IMR-90 (cell line): ENCODE measurements around the gene CCDC83. TPM values are rescaled to one million over a fixed set of nuclear protein-coding genes. Genes with fewer than 3 reads are reported as not detected.

ENCODE experiments used
- ATAC-seq: fragments of 200-7000 bp; cut with Tn5 transposase; 2 replicates; pipeline ENCODE4 v1.9.1; 2020; ENCODE audit warnings: low read depth, mild to moderate bottlenecking, moderate library complexity
- BruUV-seq: library from RNA; stranded (reverse); fragments of 400-500 nt; replicated peaks from 2 replicates; lab custom pipeline; 2021; lab: Mats Ljungman, UMichigan
- CTCF ChIA-PET: fragments of 300-600 bp; formaldehyde crosslinking; extraction: SDS; loops from one replicate; lab custom pipeline; 2021; ENCODE audit warnings: antibody characterized with exemption; lab: Yijun Ruan, JAX
- POLR2A ChIA-PET: fragments of 300-600 bp; sonication (Branson Sonifier 250); formaldehyde crosslinking; loops from one replicate; lab custom pipeline; 2022; ENCODE audit warnings: antibody characterized with exemption; ENCODE audit not compliant: unreplicated experiment; lab: Charles Lee
- DNase-seq: peaks from one replicate; pipeline ENCODE4 v3.0.0; 2013
- H2AFZ ChIP-seq: replicated peaks from 2 replicates; pipeline ENCODE3; 2013; ENCODE audit warnings: low read length, mild to moderate bottlenecking; ENCODE audit not compliant: poor library complexity
- H2AK5ac ChIP-seq: 2 replicates; pipeline ENCODE4 v1.6.1; 2013; ENCODE audit warnings: low read depth, low read length, inconsistent platforms
- H2AK9ac ChIP-seq: replicated peaks from 2 replicates; pipeline ENCODE3; 2013; ENCODE audit warnings: mild to moderate bottlenecking, low read depth, low read length, moderate library complexity; ENCODE audit not compliant: poor library complexity
- H2BK120ac ChIP-seq: 2 replicates; pipeline ENCODE4 v1.6.1; 2013; ENCODE audit warnings: low read depth, low read length, inconsistent platforms
- H2BK15ac ChIP-seq: 3 replicates; pipeline ENCODE4 v1.6.1; 2013; ENCODE audit warnings: low read depth, low read length, inconsistent platforms
- H2BK20ac ChIP-seq: 2 replicates; pipeline ENCODE4 v1.6.1; 2013; ENCODE audit warnings: low read depth, mild to moderate bottlenecking, inconsistent platforms, low read length, moderate library complexity
- H2BK5ac ChIP-seq: 2 replicates; pipeline ENCODE4 v1.6.1; 2013; ENCODE audit warnings: mild to moderate bottlenecking, low read depth, low read length, inconsistent platforms; ENCODE audit not compliant: poor library complexity, severe bottlenecking
- H3K14ac ChIP-seq: replicated peaks from 2 replicates; pipeline ENCODE4 v1.6.1; 2013; ENCODE audit warnings: low read depth, low read length, inconsistent platforms
- H3K18ac ChIP-seq: 2 replicates; pipeline ENCODE4 v1.6.1; 2013; ENCODE audit warnings: low read depth, low read length, control low read depth
- H3K23ac ChIP-seq: 2 replicates; pipeline ENCODE4 v1.6.1; 2013; ENCODE audit warnings: low read depth, low read length, inconsistent platforms
- H3K27ac ChIP-seq: 2 replicates; pipeline ENCODE4 v1.5.1; 2013; ENCODE audit warnings: mild to moderate bottlenecking, control low read depth, low read length; ENCODE audit not compliant: insufficient read depth
- H3K27me3 ChIP-seq: 2 replicates; pipeline ENCODE4 v1.6.1; 2013; ENCODE audit warnings: low read length; ENCODE audit not compliant: control insufficient read depth, insufficient read depth
- H3K36me3 ChIP-seq: 2 replicates; pipeline ENCODE4 v1.6.1; 2013; ENCODE audit warnings: low read length, mixed read lengths; ENCODE audit not compliant: control insufficient read depth, insufficient read depth
- H3K4ac ChIP-seq: 2 replicates; pipeline ENCODE4 v1.6.1; 2013; ENCODE audit warnings: low read depth, low read length, inconsistent platforms
- H3K4me1 ChIP-seq: 2 replicates; pipeline ENCODE4 v1.6.1; 2013; ENCODE audit warnings: low read length, mixed read lengths; ENCODE audit not compliant: control insufficient read depth, insufficient read depth
- H3K4me2 ChIP-seq: 2 replicates; pipeline ENCODE4 v1.6.1; 2013; ENCODE audit warnings: low read depth, mild to moderate bottlenecking, control low read depth, low read length, moderate library complexity
- H3K4me3 ChIP-seq: 2 replicates; pipeline ENCODE4 v1.5.1; 2013; ENCODE audit warnings: low read depth, mild to moderate bottlenecking, control low read depth, low read length, moderate library complexity; ENCODE audit not compliant: insufficient read depth
- H3K56ac ChIP-seq: 2 replicates; pipeline ENCODE4 v1.6.1; 2013; ENCODE audit warnings: low read length, inconsistent platforms; ENCODE audit not compliant: insufficient read depth; ENCODE audit errors: extremely low read depth
- H3K79me1 ChIP-seq, 2 experiments: 2 replicates each; pipeline ENCODE4 v1.6.1; 2013; ENCODE audit warnings: low read length in 2 of 2, inconsistent platforms in 1 of 2, low read depth in 1 of 2
- H3K9ac ChIP-seq: 2 replicates; pipeline ENCODE4 v1.6.1; 2013; ENCODE audit warnings: low read depth, low read length, control low read depth
- H3K9me1 ChIP-seq: 2 replicates; pipeline ENCODE4 v1.6.1; 2013; ENCODE audit warnings: low read length, inconsistent platforms; ENCODE audit not compliant: insufficient read depth
- H3K9me3 ChIP-seq: 2 replicates; pipeline ENCODE4 v1.6.1; 2013; ENCODE audit warnings: low read length; ENCODE audit not compliant: control insufficient read depth, insufficient read depth
- H4K20me1 ChIP-seq: 2 replicates; pipeline ENCODE4 v1.6.1; 2013; ENCODE audit warnings: low read length, inconsistent platforms; ENCODE audit not compliant: insufficient read depth
- H4K5ac ChIP-seq: 2 replicates; pipeline ENCODE4 v1.6.1; 2013; ENCODE audit warnings: mild to moderate bottlenecking, low read depth, low read length, control low read depth
- H4K8ac ChIP-seq, 2 experiments: 2 replicates each; pipeline ENCODE4 v1.6.1; 2013; ENCODE audit warnings: low read depth in 2 of 2, low read length in 2 of 2, control low read depth in 1 of 2, inconsistent platforms in 1 of 2
- H4K91ac ChIP-seq: 2 replicates; pipeline ENCODE4 v1.6.1; 2013; ENCODE audit warnings: low read depth, low read length, inconsistent platforms; ENCODE audit not compliant: insufficient read depth
- BHLHE40 ChIP-seq: fragments of 150-350 bp; IDR thresholded peaks from 2 replicates; pipeline ENCODE4 v1.6.1; 2016; ENCODE audit warnings: mild to moderate bottlenecking, low read depth, low read length
- CEBPB ChIP-seq: IDR thresholded peaks from 2 replicates; pipeline ENCODE4 v1.6.1; 2012; ENCODE audit warnings: low read depth, low read length, improper control_type of control experiment
- CTCF ChIP-seq: conservative IDR thresholded peaks from 2 replicates; pipeline ENCODE4 v1.5.1; 2012; ENCODE audit warnings: mild to moderate bottlenecking, low read depth, low read length, improper control_type of control experiment
- MAFK ChIP-seq: IDR thresholded peaks from 2 replicates; pipeline ENCODE4 v1.6.1; 2012; ENCODE audit warnings: low read depth, low read length, improper control_type of control experiment
- POLR2A ChIP-seq: IDR thresholded peaks from 2 replicates; pipeline ENCODE4 v1.6.1; 2012; ENCODE audit warnings: mild to moderate bottlenecking, low read depth, low read length
- RAD21 ChIP-seq: IDR thresholded peaks from 2 replicates; pipeline ENCODE4 v1.6.1; 2012; ENCODE audit warnings: low read length, improper control_type of control experiment
- RFX5 ChIP-seq: IDR thresholded peaks from 2 replicates; pipeline ENCODE4 v1.8.0; 2012; ENCODE audit warnings: low read depth, mild to moderate bottlenecking, low read length, moderate library complexity
- SMC3 ChIP-seq: fragments of 150-350 bp; IDR thresholded peaks from 2 replicates; pipeline ENCODE4 v1.6.1; 2016; ENCODE audit warnings: low read depth, mild to moderate bottlenecking, antibody characterized with exemption, low read length, moderate library complexity
- USF2 ChIP-seq: fragments of 150-350 bp; IDR thresholded peaks from 2 replicates; pipeline ENCODE4 v1.6.1; 2017; ENCODE audit warnings: mild to moderate bottlenecking, antibody characterized with exemption, low read length, low read depth
- WGBS, 2 experiments: methylation state at CpG; one replicate each; pipeline versions ENCODE4 v1.1.5 to v1.1.7; 2013; ENCODE audit warnings: missing lambda C conversion rate in 2 of 2; ENCODE audit not compliant: insufficient read length in 1 of 2; ENCODE audit errors: extremely low coverage in 2 of 2; 5-methylcytosine and 5-hydroxymethylcytosine counted together
- dilution Hi-C: fragments of 300-500 bp; cut with HindIII; formaldehyde crosslinking; loops from one replicate; pipeline ENCODE4 v1.14.3; 2018; ENCODE audit warnings: low sequenced_read_pairs; ENCODE audit not compliant: unreplicated experiment
- in situ Hi-C: fragments of 300-500 bp; cut with MboI; formaldehyde crosslinking; loops from 3 replicates; pipeline ENCODE4 v1.14.3; 2019; ENCODE audit warnings: low sequenced_read_pairs, inconsistent platforms, mixed read lengths
- intact Hi-C: fragments of 100-400 bp; cut with micrococcal nuclease; formaldehyde crosslinking; loops from 2 replicates; pipeline ENCODE4 v1.10.0; 2022
- polyA plus RNA-seq, 3 experiments: library from polyadenylated mRNA; depleted of rRNA; stranded (reverse); fragments of >200 nt; gene quantifications; 2 replicates each; pipeline ENCODE4 v1.2.3, GENCODE V29; 2012; ENCODE audit warnings: low replicate concordance in 1 of 3
- total RNA-seq: library from RNA; depleted of rRNA; stranded (reverse); fragments of >200 nt; gene quantifications from 2 replicates; pipeline ENCODE4 v1.2.3, GENCODE V29; 2012

The CCDC83 gene
- total and polyA plus RNA-seq, 2 of the 4 experiments (the other 2 are of a cell fraction), result not detected

DNA sequence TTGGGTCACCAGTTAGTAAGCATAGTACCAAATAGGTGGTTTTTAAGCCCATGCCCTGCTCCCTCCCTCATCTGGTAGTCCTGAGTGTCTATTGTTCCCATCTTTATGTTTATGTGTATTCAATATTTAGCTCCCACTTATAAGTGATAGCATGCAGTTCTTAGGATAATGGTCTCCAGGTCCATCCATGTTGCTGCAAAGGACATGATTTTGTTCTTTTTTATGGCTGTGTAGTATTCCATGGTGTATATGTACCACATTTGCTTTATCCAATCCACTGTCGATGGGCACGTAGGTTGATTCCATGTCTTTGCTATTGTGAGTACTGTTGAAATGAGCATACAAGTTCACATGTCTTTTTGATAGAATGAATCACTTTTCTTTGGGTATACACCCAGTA lies 26.0 kb upstream of the CCDC83 start:
- H4K8ac ChIP-seq, result peak overlapping the region in 1 of 2 experiments; percentile 13; a peak in 2 of 4 replicates
- no peak for DNase-seq
- H3K9me3 ChIP-seq, result no peaks in the 10 kb centered on the region
- no peaks in the 10 kb centered on the region for H3K27me3 ChIP-seq
- H3K4me3 ChIP-seq, result no peak overlapping the region
- no peak overlapping the region for H2BK20ac ChIP-seq
- BruUV-seq, result no TSS peak
- H2BK5ac ChIP-seq, result no peak overlapping the region
- no peak overlapping the region for H3K18ac ChIP-seq
- in situ Hi-C loops (loop anchor here (10.0 kb wide), 1 partner anchor 144 kb away; the partner anchor contains the start of gene CCDC89), intact Hi-C loops (loop anchor here (2.0 kb wide), 2 partner anchors 110 to 134 kb away; no protein-coding TSS in a partner anchor), dilution Hi-C loops (no loop called here)
- no peak overlapping the region for H2BK120ac ChIP-seq
- H2AK9ac ChIP-seq, result no peak overlapping the region
- no peak overlapping the region for H3K4ac ChIP-seq
- peaks cover 0 to 12% of the 10 kb centered on the region in 2 experiments; a peak in 2 of 4 replicates for H3K79me1 ChIP-seq
- peaks cover 4% of the 10 kb centered on the region; the same call in 1 of the 2 replicates for H4K20me1 ChIP-seq
- H3K4me1 ChIP-seq, result peaks cover 23% of the 10 kb centered on the region
- H3K9ac ChIP-seq, result no peak overlapping the region
- no peak overlapping the region; the same call in 2 of the 3 replicates for H2BK15ac ChIP-seq
- no peak for TF ChIP-seq SMC3
- no peak for TF ChIP-seq POLR2A
- no peak for TF ChIP-seq CTCF
- no peak for TF ChIP-seq RAD21
- TF ChIP-seq CEBPB, result no peak
- TF ChIP-seq MAFK, result no peak
- TF ChIP-seq USF2, result no peak
- TF ChIP-seq RFX5, result no peak
- TF ChIP-seq BHLHE40, result no peak
- peaks cover 23% of the 10 kb centered on the region for H3K9me1 ChIP-seq
- no peak overlapping the region for H3K14ac ChIP-seq
- no peak overlapping the region for H4K5ac ChIP-seq
- no peak overlapping the region for H3K4me2 ChIP-seq
- WGBS, 2 experiments, result no CpG with 5 or more reads among the region's 2 CpGs
- H3K23ac ChIP-seq, result no peak overlapping the region
- no peak for ATAC-seq
- CTCF ChIA-PET, result no interaction called here
- H3K56ac ChIP-seq, result no peak overlapping the region
- H4K91ac ChIP-seq, result no peak overlapping the region
- H3K36me3 ChIP-seq, result no peaks in the 10 kb centered on the region
- no peak overlapping the region for H2AK5ac ChIP-seq
- POLR2A ChIA-PET, result no interaction called here
- H3K27ac ChIP-seq, result no peak overlapping the region
- H2AFZ ChIP-seq, result no peak overlapping the region
